GM18951 (cell line): Measurements from ENCODE around the gene CSTF1.

Source experiments
- POLR2A ChIP-seq: IDR thresholded peaks from 4 replicates; pipeline ENCODE4 v1.6.1; 2011; ENCODE audit warnings: mild to moderate bottlenecking; ENCODE audit not compliant: insufficient read length, insufficient read depth; ENCODE audit errors: extremely low read depth
- in situ Hi-C: fragments of 300-500 bp; cut with MboI; formaldehyde crosslinking; loops from one replicate; pipeline ENCODE4 v1.12.0; 2022; ENCODE audit warnings: low sequenced_read_pairs, mixed read lengths, inconsistent platforms; ENCODE audit not compliant: unreplicated experiment

The CSTF1 gene

DNA sequence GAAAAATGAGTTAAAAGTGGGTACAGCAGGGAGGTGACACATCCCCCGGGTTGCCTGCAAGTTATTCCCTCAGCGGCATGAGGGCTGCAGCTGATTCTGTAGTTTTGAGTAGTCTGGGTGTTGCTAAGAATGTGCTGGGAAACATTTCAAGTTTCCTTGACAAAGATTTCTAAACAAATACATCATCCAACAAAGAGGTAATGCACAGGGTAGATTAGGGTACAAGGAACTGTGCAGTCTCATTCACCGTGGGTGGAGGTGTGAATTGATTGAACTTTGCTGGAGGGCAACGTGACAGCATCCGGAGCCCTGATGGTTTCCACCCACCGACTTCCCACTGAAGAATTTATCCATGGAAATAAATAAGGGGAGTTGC is 41.4 kb downstream of the CSTF1 start:
- in situ Hi-C loops = no loop called here
- TF ChIP-seq POLR2A = no peak

DNA sequence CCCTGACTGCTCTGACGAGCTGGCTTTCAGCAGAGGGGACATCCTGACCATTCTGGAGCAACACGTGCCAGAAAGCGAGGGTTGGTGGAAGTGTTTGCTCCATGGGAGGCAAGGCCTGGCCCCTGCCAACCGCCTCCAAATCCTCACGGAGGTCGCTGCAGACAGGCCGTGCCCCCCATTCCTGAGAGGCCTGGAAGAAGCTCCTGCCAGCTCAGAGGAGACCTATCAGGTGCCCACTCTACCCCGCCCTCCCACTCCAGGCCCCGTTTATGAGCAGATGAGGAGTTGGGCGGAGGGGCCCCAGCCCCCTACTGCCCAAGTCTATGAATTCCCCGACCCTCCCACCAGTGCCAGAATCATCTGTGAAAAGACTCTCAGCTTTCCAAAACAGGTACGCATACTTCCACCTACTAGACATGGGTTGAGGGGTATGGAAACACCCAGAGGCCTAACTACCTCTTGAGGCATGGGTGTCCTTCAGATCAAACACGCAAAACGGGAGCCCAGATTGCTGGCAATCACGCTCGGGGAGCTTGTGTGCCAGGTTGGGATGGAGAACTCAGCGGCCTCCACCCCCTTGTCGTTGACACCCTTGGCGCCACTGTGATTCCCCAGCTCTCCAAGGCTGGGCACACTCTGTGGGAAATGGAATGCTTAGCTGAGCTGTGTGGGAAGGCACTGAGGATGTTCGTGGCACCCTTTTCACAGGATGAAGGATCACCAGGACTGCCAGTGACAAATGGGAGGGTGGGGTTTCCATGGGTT is 44.9 kb downstream of the CSTF1 start:
- TF ChIP-seq POLR2A = no peak

DNA sequence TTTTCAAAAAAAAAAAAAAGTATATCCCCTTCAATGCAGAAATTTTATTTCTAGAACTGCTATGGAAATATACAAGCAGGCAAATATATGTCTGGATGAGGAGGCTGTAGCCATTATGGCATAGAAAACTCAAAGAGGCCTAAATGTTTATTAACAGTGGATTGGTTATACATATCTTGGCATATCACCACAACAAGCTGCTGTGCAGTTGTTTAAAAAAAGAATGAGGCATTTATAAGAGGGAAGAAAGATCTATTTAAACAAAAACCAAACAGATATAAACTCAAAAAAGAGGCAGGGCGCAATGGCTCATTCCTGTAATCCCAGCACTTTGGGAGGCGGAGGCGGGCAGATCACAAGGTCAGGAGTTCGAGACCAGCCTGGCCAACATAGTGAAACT is 45.8 kb downstream of the CSTF1 start:
- in situ Hi-C loops = no loop called here
- TF ChIP-seq POLR2A = no peak

More for the DNA sequence above, 44.9 kb downstream of the CSTF1 start:
- in situ Hi-C loops = no loop called here

DNA sequence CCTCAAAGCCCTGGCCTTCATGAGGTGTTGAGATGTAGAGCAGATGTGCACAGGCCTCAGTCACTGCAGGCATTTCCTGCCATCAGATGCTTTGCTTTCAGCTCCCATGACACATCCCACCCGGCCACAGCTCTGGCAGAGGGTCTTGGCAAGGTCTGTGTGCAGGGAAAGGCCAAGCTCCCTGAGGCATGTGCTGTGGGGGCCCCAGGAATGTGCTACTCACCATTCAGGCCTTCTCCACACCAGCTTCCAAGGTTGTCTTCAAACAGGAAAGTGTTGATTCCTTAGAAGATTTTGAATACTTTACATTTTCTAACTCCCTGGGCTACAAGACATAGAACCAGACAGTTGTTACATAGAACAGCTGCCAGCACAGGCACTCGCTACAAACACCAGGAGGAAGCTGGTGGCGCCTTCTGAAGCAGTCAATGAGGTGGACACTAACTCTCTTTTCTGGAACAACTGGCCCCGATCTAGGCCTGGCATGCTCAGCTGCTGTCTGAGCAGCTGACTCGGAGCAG is 47.4 kb downstream of the CSTF1 start:
- in situ Hi-C loops = no loop called here
- no peak for TF ChIP-seq POLR2A

DNA sequence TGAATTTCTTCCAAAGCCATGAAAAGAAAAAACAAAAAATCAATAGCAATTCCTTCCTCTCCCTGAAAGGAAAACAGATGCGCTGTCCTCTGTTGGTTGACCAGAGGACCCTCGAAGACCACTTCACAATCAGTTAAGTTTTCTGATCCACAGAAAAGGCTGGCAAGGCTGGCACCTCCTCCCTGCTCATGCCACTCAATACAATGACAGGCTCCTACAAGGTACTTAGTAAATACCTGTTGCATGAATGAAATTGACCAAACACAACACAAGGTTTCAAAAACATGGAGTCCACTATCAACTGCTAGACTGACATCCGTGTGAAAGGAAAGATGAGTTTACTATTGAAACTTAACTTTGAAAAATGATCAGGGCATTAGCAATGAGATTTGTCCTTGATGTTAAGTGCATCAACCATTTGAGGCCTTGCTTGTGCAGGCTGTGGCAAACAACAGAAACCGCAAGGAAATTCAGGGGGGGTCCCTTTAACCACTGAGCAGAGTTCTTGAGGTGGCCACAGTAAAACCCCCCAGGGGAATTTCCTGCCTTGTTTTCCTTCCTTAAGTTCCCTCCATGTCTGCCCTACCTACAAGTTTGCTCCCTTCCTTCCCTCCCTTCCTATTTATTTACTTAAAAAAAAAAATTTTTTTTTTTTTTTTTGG is 48.0 kb downstream of the CSTF1 start:
- TF ChIP-seq POLR2A = no peak
- in situ Hi-C loops = no loop called here

DNA sequence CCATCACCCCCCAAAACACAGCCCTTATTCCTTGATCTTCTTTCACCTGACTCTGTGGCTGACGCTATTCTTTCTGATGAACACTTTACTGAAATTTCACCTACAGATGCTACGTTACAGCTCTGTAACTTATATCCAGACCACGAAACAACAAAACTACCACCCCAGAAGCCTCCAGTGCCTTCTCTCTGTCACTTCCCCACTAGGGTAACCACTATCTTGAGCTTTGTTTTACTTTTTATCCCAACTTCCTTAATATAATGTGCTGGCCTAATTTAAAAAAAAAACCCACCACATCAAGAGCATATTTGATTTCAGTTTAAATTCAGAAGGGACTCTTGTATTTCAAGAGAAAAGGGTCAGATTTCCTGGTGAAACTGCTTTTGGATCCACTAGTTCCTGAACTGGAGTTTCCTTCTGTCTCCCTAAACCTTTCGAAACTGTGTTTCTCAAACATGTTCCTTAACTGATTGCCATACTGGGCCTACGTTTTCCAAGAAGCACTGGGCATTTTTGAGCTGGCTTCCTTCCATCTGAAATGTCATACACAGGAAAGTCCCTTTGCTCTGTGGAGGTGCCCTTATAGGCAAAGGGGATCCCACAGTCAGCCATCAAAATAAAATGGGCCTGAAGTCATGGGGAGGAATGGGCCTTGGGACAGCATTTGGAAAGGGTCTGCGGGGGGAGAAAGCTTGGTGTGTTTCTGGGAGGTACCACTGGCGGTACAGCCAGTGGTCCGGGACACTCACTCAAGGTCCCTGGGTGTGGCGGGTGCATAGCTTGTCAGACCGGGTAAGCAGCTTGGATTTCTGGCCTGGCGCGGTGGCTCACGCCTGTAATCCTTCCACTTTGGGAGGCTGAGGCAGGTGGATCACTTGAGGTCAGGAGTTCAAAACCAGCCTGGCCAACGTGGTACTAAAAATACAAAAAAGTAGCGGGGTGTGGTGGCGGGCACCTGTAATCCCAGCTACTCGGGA is 50.2 kb downstream of the CSTF1 start:
- in situ Hi-C loops = no loop called here
- TF ChIP-seq POLR2A = no peak

DNA sequence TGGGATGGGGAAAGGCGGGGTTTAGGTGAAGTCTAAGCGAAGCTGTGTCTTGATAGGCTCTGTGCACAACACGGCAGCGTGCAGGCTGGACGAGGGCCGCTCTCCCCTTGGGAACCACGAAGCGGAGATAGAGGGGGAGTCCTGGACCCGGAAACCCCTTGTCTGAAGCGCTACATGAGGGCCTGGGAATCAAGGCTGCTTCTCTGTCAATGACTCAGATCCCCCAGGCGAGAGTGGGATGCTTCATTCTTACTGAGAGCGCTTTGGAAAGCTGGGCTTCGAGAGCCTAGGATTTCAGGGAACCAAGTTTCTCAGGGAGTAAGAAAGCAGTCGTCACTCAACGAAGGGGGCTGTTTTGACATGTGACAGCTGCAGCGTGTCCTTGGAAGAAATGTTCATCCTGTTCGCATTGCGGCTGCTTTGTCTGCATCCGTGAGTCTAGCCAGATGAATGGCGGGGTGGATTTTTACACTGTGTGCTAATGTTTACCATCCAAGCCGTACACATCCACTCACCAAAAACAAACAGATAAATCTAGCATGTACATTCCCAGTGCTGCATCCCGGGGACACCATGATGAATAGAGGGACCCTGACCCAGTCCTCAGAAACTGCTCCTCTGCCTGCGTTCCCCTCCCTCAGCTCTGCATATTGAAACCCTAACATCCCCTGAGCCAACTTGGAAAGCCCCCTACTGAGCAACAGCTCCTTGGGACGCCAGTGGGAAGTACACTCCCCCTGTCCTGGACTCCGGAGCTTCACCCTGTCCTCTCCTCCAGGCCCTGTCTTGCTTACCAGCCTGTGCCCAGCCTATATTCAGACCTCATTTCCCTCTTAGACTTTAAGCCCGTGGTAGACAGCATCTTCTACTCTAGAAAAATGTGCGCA is 51.5 kb downstream of the CSTF1 start:
- TF ChIP-seq POLR2A = no peak
- in situ Hi-C loops = no loop called here

DNA sequence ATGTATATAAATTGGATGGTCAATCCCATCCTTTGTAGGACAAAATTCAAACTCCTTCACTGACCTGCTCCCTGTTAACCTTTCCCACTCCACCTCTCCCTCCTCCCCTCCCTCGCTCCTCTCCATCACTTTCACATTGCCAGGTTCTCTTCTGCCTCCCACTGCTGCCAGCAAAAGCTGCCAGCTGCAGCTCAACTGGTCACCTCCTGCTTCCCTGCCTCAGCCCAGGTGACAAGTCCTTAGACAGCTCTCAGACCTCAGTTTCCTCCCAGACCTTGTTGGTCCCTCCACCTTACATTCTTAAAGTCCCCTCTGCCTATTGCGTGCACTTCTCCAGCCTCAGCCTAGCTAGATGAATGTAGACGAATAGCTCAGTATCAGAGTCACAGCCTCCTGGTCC is 52.7 kb downstream of the CSTF1 start:
- TF ChIP-seq POLR2A = no peak
- in situ Hi-C loops = no loop called here

DNA sequence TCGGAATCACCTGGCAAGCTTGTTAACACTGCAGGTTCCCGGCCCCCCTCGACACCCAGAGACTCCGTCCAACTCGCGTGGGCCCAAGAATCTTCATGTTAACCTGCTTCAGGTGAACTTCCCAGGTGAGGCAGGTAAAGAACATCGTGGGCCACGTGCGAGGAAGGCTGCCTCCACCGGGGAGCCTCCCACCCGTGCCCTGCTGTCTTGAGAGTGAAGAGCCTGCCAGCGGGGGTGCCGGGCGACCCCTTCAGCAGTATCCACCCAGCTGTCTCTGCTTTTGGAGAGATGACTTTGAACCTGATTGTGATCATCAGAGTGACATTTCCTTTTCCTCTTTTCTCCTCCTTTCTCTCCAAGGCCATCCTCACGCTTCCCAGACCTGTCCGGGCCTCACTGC is 53.1 kb downstream of the CSTF1 start:
- in situ Hi-C loops = no loop called here
- TF ChIP-seq POLR2A = no peak

DNA sequence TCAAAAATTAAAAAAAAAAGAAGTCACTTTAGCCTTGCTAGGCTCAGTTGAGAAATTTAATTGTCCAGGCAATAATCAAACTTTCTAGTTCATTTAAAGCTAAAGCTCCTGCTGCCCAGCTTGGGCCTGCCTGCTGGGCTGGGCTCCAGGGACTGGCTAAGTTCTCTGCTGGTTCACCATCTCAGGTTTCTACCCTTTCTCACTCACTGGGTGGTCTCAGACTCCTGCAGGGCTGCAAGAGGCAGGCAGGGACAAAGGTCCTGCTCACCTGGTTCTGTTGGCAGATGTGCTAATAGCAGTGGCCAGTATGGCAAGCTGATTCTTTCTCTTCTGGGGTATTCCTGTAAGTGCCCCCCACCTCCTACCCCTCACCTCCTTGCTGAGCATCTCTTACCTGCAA is 54.8 kb downstream of the CSTF1 start:
- TF ChIP-seq POLR2A = no peak

DNA sequence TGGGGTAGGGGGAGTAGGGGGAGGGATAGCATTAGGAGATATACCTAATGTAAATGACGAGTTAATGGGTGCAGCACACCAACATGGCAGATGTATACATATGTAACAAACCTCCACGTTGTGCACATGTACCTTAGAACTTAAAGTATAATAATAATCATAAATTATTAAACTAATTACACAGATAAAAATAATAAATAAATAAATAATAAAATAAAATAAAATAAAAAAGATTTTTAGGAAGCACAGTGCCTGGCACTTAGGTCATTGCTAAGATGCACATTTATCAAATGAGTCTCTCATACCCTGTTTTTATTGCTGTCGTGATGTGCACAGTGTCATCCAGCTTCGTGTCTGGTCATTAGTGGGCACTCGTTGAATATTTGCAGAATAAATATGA is 57.0 kb downstream of the CSTF1 start:
- TF ChIP-seq POLR2A = no peak
- in situ Hi-C loops = no loop called here

More for the DNA sequence above, 54.8 kb downstream of the CSTF1 start:
- in situ Hi-C loops = no loop called here

DNA sequence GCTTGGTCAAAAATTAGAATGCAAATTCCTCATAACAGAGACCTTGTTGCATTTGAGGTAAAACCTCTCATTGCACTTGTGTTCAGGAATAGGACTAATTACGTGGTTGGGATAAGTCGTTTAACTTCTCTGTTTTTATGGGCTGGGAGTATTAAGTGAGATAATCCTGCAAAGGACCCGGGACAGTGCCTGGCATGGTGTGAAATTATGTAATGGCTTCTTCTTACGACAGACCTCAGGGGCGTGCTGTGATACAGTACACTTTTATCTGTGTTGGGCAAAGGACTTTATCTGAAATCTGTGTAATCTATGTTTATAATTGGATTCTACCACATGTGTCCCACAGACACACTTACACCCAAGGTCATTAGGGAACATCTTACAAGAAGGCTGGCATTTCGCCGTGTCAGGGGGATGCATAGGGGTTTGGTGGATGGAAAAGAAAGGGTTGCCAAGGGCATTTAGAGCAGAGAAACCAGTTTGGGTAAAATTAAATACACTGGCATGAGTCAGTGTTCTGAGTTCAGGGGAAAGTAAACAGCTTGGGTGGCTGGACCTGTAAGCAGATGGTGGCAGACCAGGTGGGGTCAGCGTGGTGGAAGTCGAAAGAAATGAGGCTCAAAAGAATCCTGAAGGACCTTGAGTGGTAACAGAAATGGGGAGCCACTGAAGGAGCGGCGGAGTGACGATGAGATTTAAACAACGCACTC is 58.8 kb downstream of the CSTF1 start:
- in situ Hi-C loops = no loop called here
- no peak for TF ChIP-seq POLR2A

DNA sequence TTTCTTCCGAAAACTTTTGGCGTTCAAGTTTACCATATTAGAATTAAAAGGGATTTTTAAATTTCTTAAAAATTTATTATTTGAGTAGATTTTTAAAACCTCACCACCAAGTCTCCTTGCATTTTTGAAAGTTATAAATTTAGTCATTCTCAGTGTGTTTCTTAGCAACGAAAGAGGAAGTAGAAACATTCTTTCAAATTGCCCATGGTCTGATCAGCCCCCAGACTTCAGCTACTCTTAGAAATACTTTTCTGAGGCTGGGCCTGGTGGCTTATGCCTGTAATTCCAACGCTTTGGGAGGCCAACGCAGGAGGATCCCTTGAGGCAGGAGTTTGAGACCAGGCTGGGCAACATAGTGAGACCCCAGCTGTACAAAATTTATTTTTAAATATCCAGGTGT is 60.9 kb downstream of the CSTF1 start:
- in situ Hi-C loops = no loop called here
- TF ChIP-seq POLR2A = no peak
